NCI-H1417 (cell line): ENCODE results near the gene MIOS.
A peak's percentile ranks its signal among the peaks of the same experiment; 100 is the strongest.

Experiments
- DNase-seq, 3 experiments: peaks; one replicate each; lab custom pipeline; 2025; lab: John Stamatoyannopoulos, UW

The MIOS gene

DNA sequence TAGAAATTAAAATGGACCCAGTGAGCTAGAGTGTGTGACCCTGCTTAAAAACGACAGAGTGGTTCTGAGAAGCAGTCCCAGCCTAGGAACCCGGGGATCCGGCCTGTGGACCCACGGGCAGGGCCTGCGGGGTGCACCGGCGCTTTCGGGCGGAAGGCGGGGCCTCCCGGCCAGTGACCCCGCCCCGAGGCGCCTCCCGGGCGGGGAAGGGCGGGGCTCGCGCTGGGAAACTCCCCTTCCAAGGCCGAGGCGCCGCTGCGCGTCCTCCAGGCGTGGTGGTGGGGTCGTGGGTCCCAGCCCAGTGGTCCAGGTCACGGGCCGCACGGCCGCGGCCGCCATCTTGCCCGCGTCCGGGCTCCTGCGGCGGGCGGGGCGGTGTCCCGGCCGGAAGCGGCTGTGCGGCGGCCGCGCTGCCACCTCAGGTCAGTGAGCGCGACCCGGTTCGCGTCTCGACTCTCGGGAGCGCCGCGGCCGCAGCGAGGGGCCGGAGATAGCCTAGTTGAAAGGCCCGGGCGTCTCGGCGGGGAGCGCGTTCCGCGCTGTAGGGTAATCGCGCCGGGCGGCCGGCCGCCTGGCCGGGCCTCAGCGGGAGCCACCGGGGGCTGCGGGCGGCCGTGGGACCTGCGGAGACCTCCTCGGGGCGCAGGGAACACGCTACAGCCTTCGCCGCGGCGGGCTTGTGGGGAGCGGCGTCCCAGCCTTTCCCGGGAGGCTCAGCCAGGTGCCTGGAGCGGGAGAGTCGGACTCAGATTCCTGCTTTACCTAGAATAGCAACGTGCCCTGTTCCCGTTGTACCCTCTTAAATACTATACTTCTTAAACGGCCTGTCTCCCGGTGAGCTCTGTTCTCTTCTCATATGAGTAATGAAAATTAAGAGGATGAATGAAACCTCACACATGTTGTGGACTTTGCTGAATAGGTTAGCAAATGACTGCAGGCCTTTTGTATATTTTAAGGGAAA lies at the start of gene MIOS:
Gene MIOS, plus strand, starts transcription at position 234 of the 961 bp plus-strand sequence. CDS start 5,592 bp downstream, outside the sequence.
- DNase-seq: peak; percentile 74 to 90 (median 89)

DNA sequence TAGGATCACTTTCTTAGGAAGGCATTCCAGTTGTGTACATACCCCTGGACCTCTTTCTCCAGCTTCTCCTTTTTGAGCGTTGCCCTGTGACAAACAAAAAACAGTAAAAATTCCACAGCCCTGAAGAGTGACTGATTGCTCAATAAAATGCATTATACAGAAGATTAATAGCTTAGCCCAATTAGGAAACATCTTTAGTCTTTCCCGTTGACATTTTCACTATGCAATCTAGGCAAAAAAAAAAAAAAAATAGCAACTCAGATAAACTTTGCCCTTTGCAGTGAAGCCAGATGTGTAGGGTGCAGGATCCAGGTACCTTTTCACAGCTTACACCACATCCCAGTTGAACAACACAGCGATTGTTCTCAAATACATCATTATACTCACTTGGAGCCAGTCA lies 48.9 kb upstream of the MIOS start:
- no peak for DNase-seq

DNA sequence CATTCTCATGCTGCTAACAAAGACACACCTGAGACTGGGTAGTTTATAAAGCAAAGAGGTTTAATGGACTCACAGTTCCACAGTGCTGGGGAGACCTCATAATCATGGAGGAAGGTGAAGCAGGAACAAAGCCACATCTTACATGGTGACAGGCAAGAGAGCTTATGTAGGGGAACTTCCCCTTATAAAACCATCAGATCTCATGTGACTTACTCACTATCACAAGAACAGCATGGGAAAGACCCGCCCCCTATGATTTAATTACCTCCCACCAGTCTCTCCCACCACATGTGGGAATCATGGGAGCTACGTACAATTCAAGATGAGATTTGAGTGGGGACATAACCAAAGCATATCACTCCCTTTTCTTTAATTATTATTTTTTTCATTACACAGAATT lies 47.6 kb upstream of the MIOS start:
- DNase-seq: no peak

DNA sequence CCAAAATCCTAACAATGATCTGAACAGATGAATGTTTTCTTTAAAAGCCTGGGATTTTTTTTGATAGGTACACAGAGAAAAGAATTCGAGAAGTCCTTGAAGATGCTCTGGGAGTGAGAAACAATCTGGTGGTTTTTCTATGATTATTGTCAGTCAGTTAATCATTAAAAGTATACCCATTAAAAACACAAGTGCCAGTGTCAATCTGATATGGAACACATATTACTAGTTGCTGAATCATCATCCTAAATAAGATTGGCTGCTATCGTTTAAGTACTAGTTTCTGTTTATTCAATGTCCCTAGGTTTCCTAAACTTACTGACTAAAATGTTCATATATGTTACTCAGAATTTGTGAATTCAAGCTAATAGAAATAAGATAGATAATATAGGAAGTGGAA lies 47.2 kb upstream of the MIOS start:
- no peak for DNase-seq

DNA sequence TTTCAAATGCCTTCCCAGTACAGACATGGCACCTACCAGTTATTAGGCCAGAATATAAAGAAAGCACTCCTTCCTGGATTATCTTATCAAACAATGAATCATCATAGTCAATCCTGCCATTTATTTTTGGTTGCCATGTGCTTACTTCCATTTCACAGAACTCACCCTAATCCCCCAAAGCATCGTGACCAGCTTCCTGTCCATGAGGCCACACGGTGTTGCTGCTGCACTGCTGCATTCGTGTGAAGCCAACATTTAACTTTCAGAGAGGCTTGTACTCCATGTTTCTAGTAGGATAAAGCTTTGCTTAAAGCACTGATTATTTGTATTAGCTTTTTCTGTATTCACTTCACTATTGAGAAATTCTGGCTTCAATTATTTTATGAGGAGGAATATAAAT lies 45.4 kb upstream of the MIOS start:
- DNase-seq: peak in 1 of 3 experiments; percentile 37

DNA sequence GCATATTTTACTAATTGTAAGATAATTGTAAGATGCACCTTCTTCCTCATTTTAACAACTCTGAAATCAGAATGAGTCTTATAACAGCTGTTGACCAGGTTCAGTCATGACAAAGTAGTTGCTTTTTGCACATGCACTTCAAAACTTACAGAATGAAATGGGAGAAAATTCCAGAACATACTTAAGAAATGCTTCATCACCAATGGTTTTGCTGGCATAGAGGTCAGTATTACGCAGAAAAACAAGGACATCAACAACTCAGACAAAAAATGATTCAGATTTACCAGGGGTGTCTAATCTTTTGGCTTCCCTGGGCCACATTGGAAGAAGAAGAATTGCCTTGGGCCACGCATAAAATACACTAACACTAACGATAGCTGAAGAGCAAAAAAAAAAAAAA lies 44.3 kb upstream of the MIOS start:
- DNase-seq: no peak

DNA sequence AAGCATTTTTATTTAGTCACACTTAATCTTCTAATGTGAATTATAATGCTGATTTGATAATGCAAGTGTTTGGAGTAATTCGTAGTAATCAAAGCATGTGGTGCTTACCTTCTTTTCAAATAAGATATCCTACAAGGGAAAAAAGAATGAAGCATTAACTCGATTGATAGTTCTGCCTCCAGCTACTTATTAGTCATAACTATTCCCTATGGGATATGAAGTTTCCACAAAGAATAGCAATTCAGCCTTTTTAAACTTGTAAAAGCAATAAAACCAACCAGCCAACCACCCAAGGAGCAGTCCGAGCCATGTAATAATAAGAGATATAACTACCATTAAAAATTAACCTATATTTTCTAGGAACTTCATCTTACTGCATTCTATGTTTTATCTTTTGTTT lies 42.6 kb upstream of the MIOS start:
- no peak for DNase-seq

DNA sequence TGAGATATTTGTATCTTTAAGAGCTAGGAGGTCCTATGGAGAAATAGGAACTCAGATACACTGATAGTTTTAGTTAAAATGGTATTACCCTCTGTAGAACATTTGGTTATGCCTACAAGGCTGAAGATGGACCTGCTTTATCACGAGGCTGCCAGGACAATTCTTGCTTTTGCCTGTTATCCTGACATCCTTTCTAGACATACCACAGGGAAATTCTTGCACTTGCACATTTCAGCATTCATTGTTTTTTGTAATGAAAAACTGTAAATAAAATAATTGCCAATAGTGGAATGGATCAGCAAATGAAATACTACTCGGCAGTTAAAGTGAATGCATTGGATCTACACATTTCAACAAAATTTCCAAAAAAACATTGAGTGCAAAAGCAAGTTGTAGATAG lies 40.7 kb upstream of the MIOS start:
- no peak for DNase-seq

DNA sequence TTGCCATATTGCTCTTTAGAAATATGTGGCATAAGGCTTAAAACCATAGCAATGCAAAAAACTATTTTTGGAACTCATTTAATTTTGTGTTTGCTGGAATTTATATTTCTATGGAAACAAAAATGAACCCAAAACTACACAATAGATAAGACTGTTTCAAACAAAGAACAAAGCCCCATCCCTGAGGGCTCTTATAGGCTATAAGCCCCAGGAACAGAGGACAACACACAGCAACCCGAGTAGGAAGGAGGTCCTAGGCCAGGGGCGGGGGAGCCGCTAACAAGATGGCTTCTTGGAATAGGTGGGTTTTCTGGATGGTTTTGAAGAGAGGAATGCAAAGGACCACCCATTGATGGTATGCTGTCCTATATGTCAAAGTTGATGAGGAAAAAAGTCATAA lies 39.6 kb upstream of the MIOS start:
- no peak for DNase-seq

DNA sequence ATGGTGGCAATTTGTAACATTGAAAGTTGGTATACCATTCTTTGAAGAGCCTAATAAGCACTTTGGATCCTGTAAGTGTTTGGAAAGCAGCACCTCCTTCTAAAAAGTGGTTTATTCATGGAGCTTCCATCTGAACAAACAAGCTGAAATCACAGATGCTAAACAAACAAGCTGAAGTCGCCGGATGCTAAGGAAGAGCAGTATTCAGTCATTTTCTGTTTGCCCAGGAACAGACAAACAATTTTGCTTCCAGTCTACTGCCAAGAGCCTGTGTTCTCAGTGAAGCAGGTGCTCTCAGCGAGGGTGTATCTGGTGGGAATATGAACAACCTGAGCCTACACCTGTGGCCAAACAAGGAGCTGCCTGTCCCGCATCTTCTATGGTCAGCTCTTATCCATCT lies 37.4 kb upstream of the MIOS start:
- peak; percentile 70 to 97 (median 76) for DNase-seq

DNA sequence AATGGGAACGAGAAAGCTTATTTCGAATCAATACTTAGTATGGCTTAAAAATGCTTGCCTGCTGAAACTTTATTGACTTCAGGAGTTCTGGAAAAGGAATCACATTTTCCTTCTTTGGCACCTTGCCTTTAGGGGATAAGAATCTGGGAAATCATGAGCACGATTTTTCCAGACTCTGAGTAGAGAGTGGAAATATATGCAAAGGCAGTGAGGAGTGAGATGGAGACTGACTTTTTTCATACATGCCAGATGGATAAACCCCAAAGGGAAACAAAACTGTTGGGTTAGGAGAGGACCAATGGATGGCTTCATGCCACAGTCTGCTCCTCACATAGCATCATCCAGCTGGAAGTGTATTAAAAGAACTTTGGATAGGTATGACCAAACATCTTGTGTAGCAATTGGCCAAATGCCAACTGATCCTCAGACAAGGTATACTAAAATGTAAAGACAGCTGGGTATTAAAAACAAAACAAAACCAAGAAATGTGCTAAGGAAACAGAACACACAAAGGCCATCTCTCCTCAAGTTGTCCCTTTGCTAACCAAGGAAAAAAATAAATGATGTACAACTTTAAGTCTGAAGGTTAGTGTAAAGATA lies 32.8 kb upstream of the MIOS start:
- DNase-seq: no peak

DNA sequence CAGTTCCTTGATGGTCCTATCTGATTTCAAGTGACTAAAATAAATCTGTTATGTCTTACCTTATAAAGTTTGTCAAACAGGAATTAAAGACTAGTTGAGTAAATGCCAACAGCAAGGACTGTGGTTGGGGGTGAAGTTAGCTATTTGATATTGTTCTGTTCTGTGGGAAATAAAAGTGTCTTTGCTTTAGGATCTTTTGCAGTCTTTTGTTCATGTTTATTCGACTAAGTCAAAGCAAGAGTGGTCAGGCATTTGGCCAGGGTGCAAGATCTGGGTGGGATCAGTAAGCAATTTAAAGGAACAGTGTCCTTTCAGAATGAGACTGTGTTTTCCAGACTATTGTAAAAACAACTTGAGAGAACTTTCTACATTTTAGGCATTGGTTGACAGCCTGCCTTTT lies 31.0 kb upstream of the MIOS start, which contains the start of gene COL28A1:
Gene COL28A1, minus strand, starts transcription at position 183 of the 400 bp plus-strand sequence. CDS start 2,998 bp downstream, outside the sequence.
- no peak for DNase-seq

DNA sequence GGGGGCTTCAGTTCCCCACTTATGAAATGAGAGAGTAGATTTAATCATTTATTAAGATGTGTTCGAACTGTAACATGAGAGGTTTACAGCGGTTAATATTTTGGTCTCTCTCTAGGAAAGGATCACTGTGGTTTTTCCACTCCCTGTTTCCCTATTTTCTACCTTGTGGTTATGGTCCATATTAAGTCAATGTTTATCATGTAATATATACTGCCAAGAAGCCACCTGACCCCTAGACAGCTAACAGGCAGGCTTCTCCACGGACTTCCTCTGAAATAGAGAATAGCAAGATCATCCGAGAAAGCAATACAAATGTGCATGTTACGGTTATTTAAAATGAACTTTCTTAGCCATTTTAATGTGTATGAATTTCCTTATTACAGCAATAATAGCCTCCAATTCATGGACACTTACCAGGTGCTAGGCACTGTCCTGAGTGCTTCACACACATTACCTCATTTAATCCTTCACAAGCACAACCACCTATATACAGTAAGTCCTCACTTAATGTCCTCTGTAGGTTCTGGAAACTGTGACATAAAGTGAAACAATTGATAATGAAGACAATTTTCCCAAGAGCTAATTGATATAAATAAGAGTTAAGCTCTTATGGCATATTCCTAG lies 30.2 kb upstream of the MIOS start:
- no peak for DNase-seq

DNA sequence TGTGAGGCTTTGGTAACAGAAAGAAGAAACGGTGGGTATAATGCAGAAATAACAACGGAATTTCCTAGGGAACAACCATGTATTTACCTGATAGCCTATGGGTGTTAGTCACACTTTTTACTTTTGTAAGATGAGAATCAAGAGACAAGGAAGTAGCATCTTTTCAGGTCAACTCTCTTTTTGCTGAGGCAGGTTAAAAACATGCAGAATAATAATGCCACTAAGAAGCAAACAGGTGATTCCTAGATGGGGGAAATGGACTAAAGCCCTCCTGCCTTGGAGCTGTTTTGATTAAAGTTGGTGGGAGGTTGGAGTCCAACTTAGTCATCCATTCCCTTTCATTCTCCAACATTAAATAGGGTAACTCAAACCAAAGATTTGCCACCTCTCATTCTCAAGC lies 29.0 kb upstream of the MIOS start:
- no peak for DNase-seq

DNA sequence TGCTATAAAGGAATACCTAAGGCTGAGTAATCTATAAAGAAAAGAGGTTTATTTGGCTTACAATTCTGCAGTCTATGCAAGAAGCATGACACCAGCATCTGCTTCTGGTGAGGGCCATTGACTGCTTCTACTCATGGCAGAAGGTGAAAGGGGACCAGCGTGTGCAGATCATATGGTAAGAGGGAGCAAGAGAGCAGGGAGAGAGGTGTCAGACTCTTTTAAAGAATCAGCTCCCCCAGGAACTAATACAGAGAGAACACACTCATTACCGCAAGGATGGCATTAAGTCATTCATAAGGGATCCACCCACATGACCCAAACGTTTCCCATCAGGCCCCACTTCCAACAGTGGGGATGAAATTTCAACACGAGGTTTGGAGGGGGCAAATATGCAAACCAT lies 27.5 kb upstream of the MIOS start:
- no peak for DNase-seq

DNA sequence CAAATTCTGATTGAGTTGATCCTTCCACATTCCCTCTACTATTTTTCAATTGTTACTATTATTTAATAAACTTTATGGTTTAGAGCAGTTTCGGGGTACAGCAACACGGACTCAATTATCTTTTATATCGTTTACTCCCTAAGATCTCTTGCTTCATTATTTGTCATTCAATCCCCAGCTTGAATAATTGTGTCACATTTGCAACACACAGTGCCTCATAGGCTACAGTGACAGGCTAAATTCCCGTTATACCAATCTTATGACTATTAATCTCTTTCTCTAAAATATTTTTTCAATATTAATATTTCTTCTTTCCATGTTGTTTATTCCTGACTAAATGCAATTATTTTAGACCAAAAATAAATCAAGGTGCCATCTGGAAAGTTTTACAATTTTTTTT lies 27.0 kb upstream of the MIOS start:
- DNase-seq: no peak

DNA sequence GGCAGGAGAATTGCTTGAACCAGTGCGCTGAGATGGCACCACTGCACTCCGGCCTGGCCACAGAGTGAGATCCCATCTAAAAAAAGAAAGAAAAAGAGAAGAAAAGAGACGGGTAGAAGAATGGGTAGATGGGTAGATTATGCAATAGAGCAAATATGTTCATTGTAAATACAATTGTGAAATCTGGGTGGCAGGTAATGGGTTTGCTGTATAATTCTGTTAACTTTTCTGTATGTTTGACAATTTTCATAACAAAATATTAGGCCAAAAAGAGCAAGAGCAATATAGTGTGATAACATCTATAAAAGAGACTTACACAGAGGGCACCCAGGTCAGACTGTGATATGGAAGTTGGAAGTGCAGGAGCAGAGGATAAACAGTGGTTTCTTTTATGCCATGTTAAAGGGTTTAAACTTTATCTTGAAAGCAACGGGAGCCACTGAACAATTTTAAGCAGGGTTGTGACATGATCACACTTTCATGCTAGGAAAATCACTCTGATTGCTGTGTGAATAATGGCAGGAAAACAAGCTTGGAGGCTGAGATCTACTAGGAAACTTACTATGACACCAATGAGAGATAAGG lies 24.3 kb upstream of the MIOS start:
- DNase-seq: no peak

DNA sequence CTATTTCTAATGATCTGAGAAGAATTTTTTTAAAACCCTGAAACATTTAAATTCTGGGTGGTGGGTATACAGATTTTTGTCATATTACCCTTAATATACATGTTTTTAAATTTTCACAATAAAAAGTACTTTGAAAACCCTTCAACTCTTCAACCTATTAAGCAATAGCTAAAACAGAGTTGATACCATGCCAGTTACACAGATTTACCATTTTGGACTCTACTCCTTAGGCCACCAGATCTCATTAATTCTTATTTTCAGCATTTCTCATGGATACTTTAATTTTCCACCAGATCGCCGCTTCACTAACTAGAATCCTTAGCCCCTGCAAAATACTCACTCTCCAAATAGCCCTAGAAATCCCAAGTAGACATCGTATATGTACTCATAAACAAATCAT lies 18.3 kb upstream of the MIOS start:
- no peak for DNase-seq

DNA sequence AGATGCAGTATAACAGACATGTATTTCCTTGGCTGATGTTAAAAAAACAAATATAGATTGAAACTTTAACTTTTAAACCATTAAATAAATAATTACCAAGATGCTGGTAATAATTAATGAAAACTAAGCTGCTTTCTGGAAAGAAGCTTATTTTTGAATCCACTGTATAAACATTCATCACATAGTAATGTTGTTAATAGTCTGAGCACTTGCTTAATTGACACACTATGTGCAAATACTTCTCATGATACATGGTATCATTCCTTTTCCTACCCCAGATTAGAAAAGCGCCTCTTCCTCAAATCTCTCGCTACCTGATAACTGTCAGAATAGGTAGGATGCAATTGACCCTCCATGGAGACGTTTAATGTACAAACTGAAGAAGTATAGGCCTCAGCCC lies 16.0 kb upstream of the MIOS start:
- DNase-seq: no peak

DNA sequence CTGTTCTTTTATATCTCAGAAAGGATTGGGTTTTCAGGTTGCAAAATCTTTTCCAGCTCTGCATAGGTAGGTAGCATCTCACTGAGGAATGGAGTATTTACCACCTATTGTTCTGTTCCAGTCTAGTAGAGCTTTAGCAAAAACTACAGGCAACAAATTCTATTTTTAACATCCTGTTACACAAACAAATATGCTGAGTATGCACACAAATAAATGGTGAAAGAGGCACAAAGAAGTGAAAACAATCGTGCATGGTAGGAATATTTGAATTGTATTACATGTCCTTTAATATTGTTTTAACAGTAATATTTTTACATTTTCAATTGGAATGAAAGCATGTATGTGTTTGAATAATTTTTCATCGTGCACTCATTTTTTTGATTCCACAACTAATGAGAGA lies 14.5 kb upstream of the MIOS start:
- DNase-seq: no peak

DNA sequence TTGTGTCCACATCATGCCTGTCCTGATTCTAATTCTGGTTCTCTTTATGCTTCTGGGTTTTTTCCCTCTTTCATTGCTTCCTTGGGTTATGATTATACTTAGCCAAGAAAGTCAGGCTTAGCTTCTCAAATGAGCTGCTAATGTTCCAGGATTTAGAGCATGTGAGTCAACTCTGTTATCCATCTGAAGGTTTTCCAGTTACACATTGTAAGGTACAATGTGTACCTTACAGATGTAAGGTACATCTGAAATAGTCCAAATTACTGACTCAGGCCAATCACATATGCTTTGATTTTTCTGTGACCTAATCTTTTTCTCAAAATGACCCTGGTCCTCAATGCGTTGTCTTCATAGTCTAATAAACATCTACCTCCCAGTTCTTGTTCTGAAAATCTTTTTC lies 13.3 kb upstream of the MIOS start:
- DNase-seq: peak in 1 of 3 experiments; percentile 60

DNA sequence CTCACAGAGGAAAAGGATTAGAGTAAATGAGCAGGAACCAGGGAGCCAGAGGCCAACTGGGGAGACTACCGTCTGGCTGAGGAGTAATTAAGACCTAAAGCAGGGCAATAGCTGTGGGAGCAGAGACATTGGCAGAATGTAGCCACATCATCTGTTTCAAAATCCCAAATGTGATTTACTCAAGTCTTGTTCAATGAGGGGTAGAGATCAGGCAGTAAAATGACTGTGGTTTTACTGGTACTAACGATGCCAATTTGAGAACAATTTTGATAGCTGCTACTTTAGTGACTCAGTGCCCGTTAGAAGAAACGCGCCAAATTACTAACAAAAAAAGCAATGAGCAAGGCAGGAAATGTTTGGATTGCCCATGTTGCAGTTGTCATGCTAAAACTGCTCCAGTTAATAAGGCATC lies 12.7 kb upstream of the MIOS start:
- DNase-seq: peak in 2 of 3 experiments; percentile 65 to 90
